ENCODE measurements around the gene PTPRR.

DNA sequence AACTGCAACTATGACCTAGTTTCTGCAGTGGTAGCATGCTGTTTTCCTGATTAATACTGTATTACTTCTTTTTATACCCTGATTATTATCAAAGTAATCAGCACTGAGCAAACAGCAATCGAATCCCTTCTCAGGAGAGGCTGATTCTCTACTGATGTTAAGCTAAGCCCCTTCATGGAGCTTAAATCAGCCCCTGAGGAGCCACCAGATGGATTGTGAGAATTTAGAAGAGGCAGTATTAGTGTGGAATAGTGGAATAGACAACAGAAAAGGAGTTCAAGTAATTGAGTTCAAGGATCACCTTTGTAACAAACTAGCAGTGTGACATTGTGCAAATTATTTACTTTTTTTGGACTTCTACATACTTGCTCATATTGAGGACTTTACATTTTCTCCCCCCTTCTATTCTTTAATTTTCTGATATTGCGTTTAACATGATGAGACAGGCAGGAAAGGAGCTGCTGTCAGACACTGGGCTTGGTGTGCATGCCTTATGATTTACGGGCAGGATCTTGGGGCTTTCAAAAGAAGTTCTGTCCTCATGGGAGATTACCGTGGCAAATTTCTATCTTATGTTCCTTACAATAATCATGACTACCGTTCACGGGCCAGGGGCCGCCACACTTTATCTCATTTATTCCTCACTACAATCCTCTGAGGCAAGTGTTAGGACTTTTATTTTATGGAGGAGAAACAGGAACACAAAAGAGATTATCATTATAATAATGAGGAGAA is 68.0 kb downstream of the PTPRR start:
- TF ChIP-seq, protein P1, sequence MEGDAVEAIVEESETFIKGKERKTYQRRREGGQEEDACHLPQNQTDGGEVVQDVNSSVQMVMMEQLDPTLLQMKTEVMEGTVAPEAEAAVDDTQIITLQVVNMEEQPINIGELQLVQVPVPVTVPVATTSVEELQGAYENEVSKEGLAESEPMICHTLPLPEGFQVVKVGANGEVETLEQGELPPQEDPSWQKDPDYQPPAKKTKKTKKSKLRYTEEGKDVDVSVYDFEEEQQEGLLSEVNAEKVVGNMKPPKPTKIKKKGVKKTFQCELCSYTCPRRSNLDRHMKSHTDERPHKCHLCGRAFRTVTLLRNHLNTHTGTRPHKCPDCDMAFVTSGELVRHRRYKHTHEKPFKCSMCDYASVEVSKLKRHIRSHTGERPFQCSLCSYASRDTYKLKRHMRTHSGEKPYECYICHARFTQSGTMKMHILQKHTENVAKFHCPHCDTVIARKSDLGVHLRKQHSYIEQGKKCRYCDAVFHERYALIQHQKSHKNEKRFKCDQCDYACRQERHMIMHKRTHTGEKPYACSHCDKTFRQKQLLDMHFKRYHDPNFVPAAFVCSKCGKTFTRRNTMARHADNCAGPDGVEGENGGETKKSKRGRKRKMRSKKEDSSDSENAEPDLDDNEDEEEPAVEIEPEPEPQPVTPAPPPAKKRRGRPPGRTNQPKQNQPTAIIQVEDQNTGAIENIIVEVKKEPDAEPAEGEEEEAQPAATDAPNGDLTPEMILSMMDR (IDR thresholded peaks at IDR 0.05), result no peak
- TF ChIP-seq POLR2A (IDR thresholded peaks at IDR 0.05) (no peak), EP300 (IDR thresholded peaks at IDR 0.05) (no peak), POLR2AphosphoS5 (IDR thresholded peaks at IDR 0.05) (no peak)

All from stomach (tissue), 4 donors.